Stimulated activated CD8-positive, alpha-beta memory T cell treated with anti-CD3 and anti-CD28 coated beads, Interleukin-4, amount 100 ng/mL, for 24 hours (primary cell): ENCODE results near the gene CALM3.

Source experiments
- DNase-seq: peaks from one replicate; pipeline ENCODE4 v3.0.0-alpha.2; 2020; ENCODE audit warnings: low read depth

The CALM3 gene

DNA sequence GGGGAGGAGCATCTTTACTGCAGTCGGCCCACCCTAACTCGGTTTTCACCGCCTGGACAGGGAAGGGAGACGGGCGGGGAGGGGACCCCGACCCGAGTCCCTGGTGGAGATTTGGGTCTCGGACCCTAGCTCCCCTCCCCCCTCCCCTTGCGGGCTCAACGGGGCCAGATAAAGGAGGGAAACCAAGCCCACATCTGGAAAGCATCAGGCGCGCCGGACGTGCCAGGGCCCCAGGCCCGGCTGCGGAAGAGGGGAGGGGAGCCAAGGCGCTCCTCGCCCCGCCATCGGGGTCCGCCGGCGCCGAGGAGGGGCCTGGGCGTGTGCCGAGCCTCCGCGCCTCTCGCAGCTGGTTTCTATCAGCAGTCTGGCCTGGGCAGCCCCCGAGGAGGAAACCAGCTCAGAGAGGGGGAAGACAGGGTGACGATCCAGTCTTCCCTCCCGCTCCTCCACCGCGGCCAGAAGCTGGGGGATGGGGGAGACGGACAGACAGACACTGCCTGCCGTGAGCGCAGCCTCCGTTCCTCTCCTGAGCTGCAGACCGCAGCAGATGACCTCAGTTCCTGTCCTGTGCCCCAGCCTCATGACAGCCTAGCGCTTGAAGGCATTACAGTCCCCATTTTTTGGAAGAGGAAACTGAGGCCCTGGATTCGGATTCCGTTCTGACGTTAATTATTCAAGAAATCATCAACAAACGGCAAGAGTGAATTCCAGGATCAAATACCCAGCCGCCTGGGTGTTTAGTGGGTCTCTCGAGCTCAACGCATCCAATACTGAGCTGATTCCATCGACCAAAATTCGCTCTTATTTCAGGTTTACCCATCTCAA lies 38.4 kb downstream of the CALM3 start:
- no peak for DNase-seq

DNA sequence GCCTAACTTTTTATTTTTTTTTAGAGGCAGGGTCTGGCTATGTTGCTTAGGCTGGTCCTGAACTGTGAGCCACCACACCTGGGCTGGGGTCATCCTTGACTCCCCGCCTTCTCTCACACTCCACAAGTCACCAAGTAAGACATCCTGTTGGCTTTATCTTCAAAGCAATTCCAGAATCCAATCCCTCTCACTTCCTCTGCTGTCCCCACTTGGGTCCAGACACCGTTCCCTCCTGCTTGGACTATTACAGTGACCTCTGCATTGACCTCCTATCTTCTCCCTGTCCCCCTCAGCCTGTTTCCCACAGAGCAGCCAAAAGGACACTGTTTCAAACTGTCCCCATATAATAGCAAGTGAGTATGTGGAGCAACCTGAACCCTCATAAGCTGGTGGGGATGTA lies 39.5 kb downstream of the CALM3 start:
- no peak for DNase-seq

- no peak for DNase-seq
These were observed 43.6 kb downstream of the CALM3 start for GRCh38 chr19:46644720-46645119.

- no peak for DNase-seq
These were observed 45.3 kb downstream of the CALM3 start for GRCh38 chr19:46646402-46646801.

DNA sequence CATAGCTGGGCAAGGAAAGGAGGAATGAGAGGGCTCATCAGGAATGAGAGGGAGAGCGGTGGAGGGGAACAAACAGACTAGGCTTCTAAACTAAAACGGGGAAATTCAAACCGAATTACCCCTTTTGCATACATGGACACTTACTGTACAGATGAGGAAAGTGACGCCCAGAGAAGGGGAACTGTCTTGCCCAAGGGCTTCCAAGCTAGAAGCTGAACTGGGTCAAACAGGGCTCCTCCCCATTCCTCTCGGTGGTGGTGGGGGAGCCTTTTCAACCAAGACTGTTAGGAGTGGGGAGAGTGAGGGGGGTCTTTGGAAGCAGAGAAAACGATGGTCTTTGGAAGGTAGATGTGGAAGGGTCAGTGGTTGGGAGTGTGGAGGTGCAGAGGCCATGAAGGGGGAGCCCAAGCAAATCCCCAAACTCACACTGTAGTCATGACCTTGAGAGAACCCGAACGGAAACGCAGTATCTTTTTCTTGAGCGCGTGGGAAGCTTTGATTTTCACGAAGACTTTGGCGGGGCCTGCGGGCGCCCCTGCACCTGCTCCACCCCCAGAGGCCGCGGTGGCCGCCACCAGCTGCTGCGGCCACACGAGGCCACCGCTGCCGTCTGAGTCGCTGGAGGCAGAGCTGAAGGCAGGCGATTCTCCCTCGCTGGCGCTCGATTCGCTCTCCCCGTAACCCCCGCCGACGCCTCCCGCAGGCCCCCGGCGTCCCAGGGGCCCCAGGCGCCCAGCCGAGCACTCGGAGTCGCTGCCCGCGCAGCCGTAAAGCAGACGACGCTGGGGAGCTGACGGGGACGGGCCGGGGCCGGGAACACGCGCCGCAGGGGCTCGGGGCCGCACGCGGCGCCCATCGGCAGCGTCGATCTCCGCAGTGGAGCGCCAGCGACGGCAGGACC lies 47.2 kb downstream of the CALM3 start:
- no peak for DNase-seq

DNA sequence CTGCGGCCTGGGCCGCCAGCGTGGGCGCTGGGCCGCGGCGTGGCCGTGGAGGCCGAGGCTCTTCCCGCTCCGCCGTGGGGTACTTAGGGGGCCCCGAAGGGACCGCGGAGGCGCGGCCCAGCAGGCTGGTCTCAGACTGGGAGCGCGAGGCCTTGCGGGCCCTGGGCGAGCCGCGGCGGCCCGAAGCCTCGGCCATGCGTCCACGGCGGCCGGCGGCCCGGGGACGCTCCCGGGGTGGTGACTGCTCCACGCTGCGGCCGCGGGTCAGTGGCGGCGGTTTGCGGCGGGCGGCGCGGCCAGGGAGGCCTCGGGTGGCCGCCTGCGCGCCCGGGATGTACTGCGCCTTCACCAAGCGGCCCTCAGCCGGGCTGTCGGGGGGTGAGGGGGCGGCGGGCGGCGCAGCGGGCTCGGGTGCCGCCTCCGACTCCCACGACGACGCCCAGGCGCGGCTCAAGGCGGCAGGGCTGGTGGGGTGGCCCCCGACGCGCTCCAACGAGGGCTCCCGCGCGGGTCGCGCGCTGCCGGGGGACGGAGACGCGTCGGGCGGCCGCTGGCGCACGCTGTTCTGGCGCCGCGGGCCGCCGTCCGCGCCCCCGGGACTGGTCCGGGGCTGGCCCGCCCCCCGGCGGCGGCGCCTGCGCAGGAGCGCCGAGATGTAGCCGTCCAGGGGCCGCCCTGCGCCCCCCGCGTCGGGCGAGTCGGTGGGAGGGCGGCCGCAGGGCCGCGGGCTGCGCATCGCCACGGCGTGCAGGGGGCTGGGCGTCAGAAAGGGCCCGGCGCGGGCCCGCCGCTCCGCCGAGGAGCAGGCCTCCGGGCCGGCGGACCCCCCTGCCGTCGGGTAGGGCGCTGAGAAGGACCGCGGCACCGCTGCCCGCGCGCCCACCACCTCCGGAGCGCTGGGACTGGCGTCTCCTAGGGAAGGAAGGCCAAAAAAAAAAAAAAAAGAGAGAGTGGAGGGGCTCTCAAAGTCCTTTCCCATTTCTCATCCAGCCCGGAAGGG lies 48.1 kb downstream of the CALM3 start:
- no peak for DNase-seq

DNA sequence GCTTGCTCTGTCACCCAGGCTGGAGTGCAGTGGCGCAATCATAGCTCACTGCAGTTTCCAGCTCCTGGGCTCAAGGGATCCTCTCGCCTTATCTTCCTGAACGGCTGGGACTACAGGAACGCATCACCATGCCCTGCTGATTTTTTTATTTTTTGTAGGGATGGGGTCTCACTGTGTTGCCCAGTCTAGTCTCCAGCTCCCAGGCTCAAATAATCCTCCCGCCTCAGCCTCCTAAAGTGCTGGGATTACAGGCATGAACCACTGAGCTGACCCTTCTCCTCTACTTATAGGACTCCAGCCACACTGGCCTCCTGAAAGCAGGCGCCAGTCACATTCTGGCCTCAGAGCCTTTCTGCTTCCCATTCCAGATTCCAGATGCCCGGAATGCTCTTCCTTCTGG lies 49.3 kb downstream of the CALM3 start:
- no peak for DNase-seq

- no peak for DNase-seq
These were observed 53.6 kb downstream of the CALM3 start for GRCh38 chr19:46654621-46655152.

DNA sequence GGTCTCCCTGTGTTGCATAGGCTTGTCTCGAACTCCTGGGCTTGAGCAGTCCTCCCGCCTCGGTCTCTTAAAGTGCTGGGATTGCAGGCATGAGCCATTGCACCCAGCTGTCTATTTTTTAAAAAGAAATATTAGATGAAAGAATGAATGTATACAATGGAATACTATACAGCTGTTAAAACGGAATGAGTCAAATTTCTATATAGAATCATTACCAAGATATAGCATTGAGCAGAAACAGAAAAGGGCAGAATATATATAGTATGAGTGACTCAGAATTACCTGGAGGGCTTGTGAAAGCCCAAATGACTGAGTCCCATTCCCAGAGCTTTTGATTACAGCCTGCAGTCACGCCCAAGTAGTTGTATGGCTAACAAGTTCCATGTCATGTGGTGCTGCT lies 55.4 kb downstream of the CALM3 start:
- no peak for DNase-seq

- DNase-seq: no peak
These were observed 58.2 kb downstream of the CALM3 start for GRCh38 chr19:46659151-46660007.

DNA sequence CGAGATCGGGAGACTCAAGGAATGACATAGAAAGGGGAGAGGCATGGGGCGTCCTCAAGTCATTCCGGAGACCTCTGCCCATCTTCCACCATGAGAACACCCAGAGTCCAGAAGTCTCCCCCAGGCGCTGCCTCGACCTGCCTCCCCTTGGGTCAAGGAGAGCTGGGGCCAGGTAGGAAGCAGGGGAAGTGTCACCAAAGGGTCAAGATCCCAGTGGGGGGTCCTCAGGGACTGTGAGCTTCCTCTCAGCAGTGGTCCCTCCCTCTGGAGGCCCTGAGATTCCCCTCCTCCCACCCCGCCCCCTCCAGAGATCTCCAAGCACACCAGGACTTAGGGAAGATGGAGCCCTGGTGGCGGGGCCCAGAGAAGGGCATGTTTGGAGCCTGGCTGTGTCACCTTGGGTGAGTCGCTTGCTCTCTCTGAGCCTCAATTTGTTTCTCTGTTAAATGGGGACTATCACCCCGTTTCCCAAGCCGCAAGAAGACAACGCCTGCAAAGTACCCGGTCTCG lies 58.9 kb downstream of the CALM3 start:
- DNase-seq: no peak
